ENCODE results near the gene CCT5.

Gene CCT5

GRCh38 chr5:10259899-10260298 is 9.8 kb downstream of the CCT5 start:
- TF ChIP-seq, protein P1, sequence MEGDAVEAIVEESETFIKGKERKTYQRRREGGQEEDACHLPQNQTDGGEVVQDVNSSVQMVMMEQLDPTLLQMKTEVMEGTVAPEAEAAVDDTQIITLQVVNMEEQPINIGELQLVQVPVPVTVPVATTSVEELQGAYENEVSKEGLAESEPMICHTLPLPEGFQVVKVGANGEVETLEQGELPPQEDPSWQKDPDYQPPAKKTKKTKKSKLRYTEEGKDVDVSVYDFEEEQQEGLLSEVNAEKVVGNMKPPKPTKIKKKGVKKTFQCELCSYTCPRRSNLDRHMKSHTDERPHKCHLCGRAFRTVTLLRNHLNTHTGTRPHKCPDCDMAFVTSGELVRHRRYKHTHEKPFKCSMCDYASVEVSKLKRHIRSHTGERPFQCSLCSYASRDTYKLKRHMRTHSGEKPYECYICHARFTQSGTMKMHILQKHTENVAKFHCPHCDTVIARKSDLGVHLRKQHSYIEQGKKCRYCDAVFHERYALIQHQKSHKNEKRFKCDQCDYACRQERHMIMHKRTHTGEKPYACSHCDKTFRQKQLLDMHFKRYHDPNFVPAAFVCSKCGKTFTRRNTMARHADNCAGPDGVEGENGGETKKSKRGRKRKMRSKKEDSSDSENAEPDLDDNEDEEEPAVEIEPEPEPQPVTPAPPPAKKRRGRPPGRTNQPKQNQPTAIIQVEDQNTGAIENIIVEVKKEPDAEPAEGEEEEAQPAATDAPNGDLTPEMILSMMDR (conservative IDR thresholded peaks at IDR 0.05), result no peak
- no peak overlapping the region for H3K27ac ChIP-seq

DNA sequence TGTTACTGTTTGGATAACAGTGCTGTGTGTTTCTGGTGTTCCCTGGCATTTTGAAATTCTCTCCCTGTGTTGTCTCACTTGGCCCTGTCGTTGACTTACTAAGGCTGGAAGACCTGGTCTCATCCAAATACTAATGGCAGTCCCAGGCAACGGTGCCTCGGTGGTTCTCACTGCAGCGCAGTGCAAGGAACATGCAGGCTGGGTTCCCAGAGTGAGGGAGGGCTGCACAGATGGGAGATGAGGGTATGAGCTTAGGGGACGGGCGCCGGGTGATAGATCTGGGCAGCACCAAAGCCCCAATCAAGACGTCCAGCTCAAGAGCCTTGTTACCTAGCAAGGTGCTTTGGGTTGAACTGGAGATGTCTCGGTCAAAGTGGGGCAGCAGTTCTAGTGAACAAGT is 11.0 kb downstream of the CCT5 start:
- TF ChIP-seq, protein P1 (conservative IDR thresholded peaks at IDR 0.05), result no peak
- no peak overlapping the region for H3K27ac ChIP-seq

- TF ChIP-seq, protein P1 (conservative IDR thresholded peaks at IDR 0.05), result no peak
- H3K27ac ChIP-seq, result no peak overlapping the region
Observed at GRCh38 chr5:10262121-10262774, 12.2 kb downstream of the CCT5 start.

GRCh38 chr5:10262995-10263394 is 12.9 kb downstream of the CCT5 start:
- H3K27ac ChIP-seq, result no peak overlapping the region
- TF ChIP-seq, protein P1 (conservative IDR thresholded peaks at IDR 0.05), result no peak

DNA sequence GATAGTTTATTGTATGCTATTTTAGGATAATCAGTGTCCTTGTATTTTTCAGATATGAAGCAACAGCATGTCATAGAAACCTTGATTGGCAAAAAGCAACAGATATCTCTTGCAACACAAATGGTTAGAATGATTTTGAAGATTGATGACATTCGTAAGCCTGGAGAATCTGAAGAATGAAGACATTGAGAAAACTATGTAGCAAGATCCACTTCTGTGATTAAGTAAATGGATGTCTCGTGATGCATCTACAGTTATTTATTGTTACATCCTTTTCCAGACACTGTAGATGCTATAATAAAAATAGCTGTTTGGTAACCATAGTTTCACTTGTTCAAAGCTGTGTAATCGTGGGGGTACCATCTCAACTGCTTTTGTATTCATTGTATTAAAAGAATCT is 14.5 kb downstream of the CCT5 start:
- TF ChIP-seq, protein P1 (conservative IDR thresholded peaks at IDR 0.05), result no peak
- no peak overlapping the region for H3K27ac ChIP-seq

DNA sequence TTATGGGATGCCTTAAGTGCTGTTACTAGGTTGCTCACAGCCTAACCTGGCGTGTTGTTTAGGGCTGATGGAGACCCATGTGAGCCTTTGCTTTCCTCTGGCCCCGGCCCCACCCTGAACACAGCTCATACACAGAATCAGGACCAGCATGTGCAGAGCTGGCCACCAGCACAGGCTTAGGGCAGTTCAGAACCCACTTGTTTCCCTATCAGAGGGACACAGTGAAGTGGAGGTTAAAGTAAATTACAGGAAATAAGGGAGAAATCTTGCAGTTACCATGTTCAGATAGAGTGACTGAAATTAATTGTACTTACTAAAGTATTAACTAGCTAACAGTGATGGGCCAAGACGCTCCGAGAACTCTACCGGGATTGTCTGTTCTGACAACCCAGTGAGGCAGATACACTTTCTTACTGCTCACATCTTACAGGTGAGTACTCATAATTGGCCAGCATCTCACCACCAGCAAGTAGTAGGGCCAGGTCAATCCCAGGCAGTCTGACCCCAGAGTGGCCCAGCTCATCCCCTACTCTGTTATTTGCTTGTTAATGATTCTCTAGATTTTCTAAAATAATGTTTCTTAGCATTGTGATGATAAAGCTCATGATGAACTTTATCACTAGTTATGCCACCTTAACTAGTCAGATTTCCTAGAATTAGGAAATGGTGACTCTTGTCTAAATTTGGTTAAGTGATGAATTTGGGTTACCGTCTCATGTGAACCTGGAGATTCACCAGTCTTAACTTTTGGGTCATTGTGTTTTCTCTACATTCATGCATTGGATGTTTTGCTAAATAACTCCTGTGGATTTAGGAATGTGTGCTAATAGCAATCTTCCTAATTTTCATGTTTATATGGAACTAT is 15.4 kb downstream of the CCT5 start:
- H3K27ac ChIP-seq, result no peak overlapping the region
- TF ChIP-seq, protein P1 (conservative IDR thresholded peaks at IDR 0.05), result no peak

GRCh38 chr5:10266137-10266536 is 16.1 kb downstream of the CCT5 start:
- no peak overlapping the region for H3K27ac ChIP-seq
- TF ChIP-seq, protein P1 (conservative IDR thresholded peaks at IDR 0.05), result no peak

Measured in VCaP (cell line).